ENCODE data around the gene PRKCH.

DNA sequence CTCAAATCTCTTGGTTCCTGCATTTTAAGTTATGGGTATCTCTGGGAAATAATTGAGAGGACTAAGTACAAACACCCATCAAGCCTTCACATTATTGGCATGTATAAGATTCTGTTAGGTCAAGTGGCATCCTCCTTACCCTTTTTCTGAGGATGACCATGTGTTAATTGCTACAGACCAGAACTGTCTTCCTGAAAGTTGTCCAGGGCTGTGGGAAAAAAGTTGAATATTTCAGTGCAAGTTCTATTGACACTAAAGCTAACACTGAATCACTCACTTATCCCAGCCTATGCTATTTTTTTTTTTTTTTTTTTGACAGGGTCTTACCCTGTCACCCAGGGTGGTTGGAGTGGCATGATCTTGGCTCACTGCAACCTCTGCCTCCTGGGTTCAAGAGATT lies 243.8 kb downstream of the PRKCH start:
- no peak for TF ChIP-seq EZH2 (IDR thresholded peaks at IDR 0.05; ENCODE audit: insufficient read depth, poor library complexity, severe bottlenecking)
- no peak for TF ChIP-seq EZH2phosphoT487 (IDR thresholded peaks at IDR 0.05; ENCODE audit: insufficient read depth, low read depth)

Data from GM23248 (cell line).